ENCODE results near the gene COPS7A.

COPS7A gene

GRCh38 chr12:6771091-6771495 is 47.2 kb downstream of the COPS7A start:
- DNase-seq, result no peak

GRCh38 chr12:6771509-6772330 is 47.9 kb downstream of the COPS7A start:
- DNase-seq, result no peak

- DNase-seq, result peak; percentile 51
Measured at GRCh38 chr12:6772331-6772695, 48.5 kb downstream of the COPS7A start, which contains the start of gene LAG3. Gene LAG3, plus strand, starts transcription at chr12:6772520. Its CDS starts 333 bp downstream, at chr12:6772853.

- DNase-seq, result no peak
Measured at GRCh38 chr12:6772726-6773589, 49.1 kb downstream of the COPS7A start.

GRCh38 chr12:6773590-6774351 is 49.9 kb downstream of the COPS7A start:
- no peak for DNase-seq

GRCh38 chr12:6774499-6775062 is 50.7 kb downstream of the COPS7A start:
- DNase-seq, result peak; percentile 41

- no peak for DNase-seq
Measured at GRCh38 chr12:6775185-6776174, 51.6 kb downstream of the COPS7A start.

- no peak for DNase-seq
Measured at GRCh38 chr12:6777386-6777785, 53.5 kb downstream of the COPS7A start.

GRCh38 chr12:6778217-6778573 is 54.3 kb downstream of the COPS7A start:
- DNase-seq, result no peak

- DNase-seq, result peak; percentile 93
Measured at GRCh38 chr12:6778574-6779550, 55.0 kb downstream of the COPS7A start.

GRCh38 chr12:6779708-6780432 is 56.0 kb downstream of the COPS7A start:
- DNase-seq, result no peak

- DNase-seq, result peak; percentile 57
Measured at GRCh38 chr12:6780573-6780972, 56.7 kb downstream of the COPS7A start.

Data from activated CD4-positive, alpha-beta T cell treated with anti-CD3 and anti-CD28 coated beads, Interleukin-10, Interleukin-2, amounts not matched to agents 100 ng/mL and 50 ng/mL, durations not matched to agents 16 hours and 8 hours (primary cell).